HepG2 (cell line): Measurements from ENCODE around the gene NUP54. TPM values are rescaled to one million over a fixed set of nuclear protein-coding genes. Genes with fewer than 3 reads are reported as not detected.

ENCODE experiments used
- ARHGAP35 ChIP-seq: sonication (generic); formaldehyde crosslinking; IDR thresholded peaks from 2 replicates; pipeline ENCODE4 v1.9.0; 2022; ENCODE audit warnings: mild to moderate bottlenecking, inconsistent platforms, moderate library complexity, missing genetic modification reagents, borderline replicate concordance
- HMGA1 ChIP-seq: sonication (generic); formaldehyde crosslinking; conservative IDR thresholded peaks from 2 replicates; pipeline ENCODE4 v1.4.0; 2020; ENCODE audit warnings: missing genetic modification reagents
- MXD4 ChIP-seq: IDR thresholded peaks from 2 replicates; pipeline ENCODE4 v1.6.1; 2016; ENCODE audit warnings: mild to moderate bottlenecking, missing biosample characterization, missing genetic modification reagents
- NFIB ChIP-seq: sonication (generic); formaldehyde crosslinking; IDR thresholded peaks from 2 replicates; pipeline ENCODE4 v1.9.0; 2021; ENCODE audit warnings: missing genetic modification reagents, mild to moderate bottlenecking, borderline replicate concordance
- SETDB1 ChIP-seq: sonication (generic); formaldehyde crosslinking; IDR thresholded peaks from 2 replicates; pipeline ENCODE4 v1.5.1; 2020; ENCODE audit warnings: missing genetic modification reagents, mild to moderate bottlenecking, borderline replicate concordance
- SRSF1 ChIP-seq: fragments of 200-400 bp; formaldehyde crosslinking; optimal IDR thresholded peaks from 2 replicates; pipeline ENCODE3; 2017; ENCODE audit warnings: mild to moderate bottlenecking, low read depth, low read length, moderate library complexity
- TOPORS ChIP-seq: sonication (generic); formaldehyde crosslinking; IDR thresholded peaks from 2 replicates; pipeline ENCODE4 v1.8.0; 2023; ENCODE audit warnings: mild to moderate bottlenecking, missing genetic modification reagents
- ZEB1 ChIP-seq: IDR thresholded peaks from 2 replicates; pipeline ENCODE4 v1.6.1; 2012; ENCODE audit warnings: mild to moderate bottlenecking, low read depth, inconsistent platforms; ENCODE audit not compliant: insufficient replicate concordance
- ZFAT ChIP-seq: sonication (generic); formaldehyde crosslinking; conservative IDR thresholded peaks from 2 replicates; pipeline ENCODE4 v1.8.1; 2023; ENCODE audit warnings: missing genetic modification reagents, inconsistent platforms
- ZNF20 ChIP-seq: sonication (generic); formaldehyde crosslinking; IDR thresholded peaks from 2 replicates; pipeline ENCODE4 v1.4.0; 2020; ENCODE audit warnings: mild to moderate bottlenecking, moderate library complexity, missing genetic modification reagents
- ZNF629 ChIP-seq: sonication (generic); formaldehyde crosslinking; conservative IDR thresholded peaks from 2 replicates; pipeline ENCODE4 v1.5.0; 2020; ENCODE audit warnings: missing genetic modification reagents
- ZNF83 ChIP-seq: sonication (generic); formaldehyde crosslinking; IDR thresholded peaks from 2 replicates; pipeline ENCODE4 v1.4.0; 2020; ENCODE audit warnings: missing genetic modification reagents, mild to moderate bottlenecking, borderline replicate concordance
- ZSCAN20 ChIP-seq: sonication (generic); formaldehyde crosslinking; IDR thresholded peaks from 2 replicates; pipeline ENCODE4 v1.4.0; 2020; ENCODE audit warnings: missing genetic modification reagents, mild to moderate bottlenecking, borderline replicate concordance
- ZZZ3 ChIP-seq: sonication (generic); formaldehyde crosslinking; IDR thresholded peaks from 2 replicates; pipeline ENCODE4 v1.4.0; 2020; ENCODE audit warnings: missing genetic modification reagents, mild to moderate bottlenecking, borderline replicate concordance
- polyA plus RNA-seq, 8 experiments: library from polyadenylated mRNA; depleted of rRNA in 3 of 8; stranded (reverse) in 7 of 8; unstranded in 1 of 8; fragments of >200 nt; fragmentation: Illumina TruSeq in 4 of 8; extraction: Trizol in 4 of 8; gene quantifications; 2 replicates each; pipeline versions ENCODE4 v1.2.1 to v1.2.3, GENCODE V29; 2011 to 2016; ENCODE audit warnings: low read depth in 4 of 8, missing spikeins in 1 of 8, mixed read lengths in 1 of 8; ENCODE audit not compliant: insufficient read depth in 1 of 8
- total RNA-seq, 5 experiments: library from RNA; depleted of rRNA; stranded (reverse); fragments of >200 nt; fragmentation: Illumina TruSeq; extraction: Trizol; gene quantifications; 2 replicates each; pipeline ENCODE4 v1.2.3, GENCODE V29; 2016; ENCODE audit warnings: low read depth in 1 of 5
- TF ChIP-seq, protein P1 (sequence below): sonication (generic); formaldehyde crosslinking; IDR thresholded peaks from 2 replicates; pipeline ENCODE4 v1.5.1; 2020; ENCODE audit warnings: missing genetic modification reagents, mild to moderate bottlenecking, borderline replicate concordance
- TF ChIP-seq, protein P2 (sequence below): sonication (generic); formaldehyde crosslinking; IDR thresholded peaks from 2 replicates; pipeline ENCODE4 v1.4.0; 2020; ENCODE audit warnings: missing genetic modification reagents
- TF ChIP-seq, protein P3 (sequence below): sonication (generic); formaldehyde crosslinking; conservative IDR thresholded peaks from 2 replicates; pipeline ENCODE4 v1.4.0; 2020; ENCODE audit warnings: mild to moderate bottlenecking, missing genetic modification reagents, moderate library complexity
- TF ChIP-seq, protein P4 (sequence below): IDR thresholded peaks from 2 replicates; pipeline ENCODE4 v1.6.1; 2012; ENCODE audit warnings: inconsistent platforms
- TF ChIP-seq, protein P5 (sequence below): sonication (generic); formaldehyde crosslinking; IDR thresholded peaks from 2 replicates; pipeline ENCODE4 v1.5.0; 2020; ENCODE audit warnings: missing genetic modification reagents

Gene NUP54
- total and polyA plus RNA-seq, 2 of the 13 experiments (the other 11 are each of a cell fraction or from before 2014, with no cell fraction given) = 36.1 to 69.3 TPM

DNA sequence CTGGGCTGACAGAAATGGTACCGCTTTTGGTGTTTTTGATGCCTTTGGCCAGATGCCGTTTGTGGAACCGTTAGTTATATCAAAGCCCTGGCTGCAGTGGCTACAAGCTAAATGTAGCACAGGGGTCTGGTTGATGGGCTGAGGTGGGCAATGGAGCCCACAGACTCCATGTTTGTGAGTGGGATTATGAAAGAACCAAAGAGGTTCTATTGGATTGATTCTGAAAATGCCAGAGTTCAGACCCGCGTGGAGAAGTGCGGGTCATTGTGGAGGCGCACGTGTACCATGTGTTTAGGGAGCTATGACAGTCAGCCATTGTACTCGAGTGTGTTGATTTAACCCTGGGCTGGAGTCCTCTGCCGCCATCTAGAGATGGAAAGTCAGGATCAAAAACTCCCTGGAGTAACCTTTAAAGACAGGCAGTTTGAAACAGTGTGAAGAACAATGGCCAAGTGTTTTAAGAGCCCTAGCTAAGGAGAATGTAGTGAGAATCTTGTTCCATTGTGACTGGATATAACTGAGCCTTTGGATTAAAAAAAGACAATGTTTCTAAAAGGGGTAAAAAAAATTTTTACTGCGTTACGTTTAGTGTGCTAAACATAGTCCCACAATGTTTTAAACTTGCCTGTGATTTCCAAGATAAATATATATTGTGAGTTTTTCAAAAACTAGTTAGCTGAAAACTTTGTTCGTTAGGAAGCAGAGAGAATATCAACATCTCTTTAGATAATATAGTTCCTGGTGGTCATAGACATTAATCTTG lies 61.0 kb downstream of the NUP54 start (continued):
- TF ChIP-seq, protein P1, sequence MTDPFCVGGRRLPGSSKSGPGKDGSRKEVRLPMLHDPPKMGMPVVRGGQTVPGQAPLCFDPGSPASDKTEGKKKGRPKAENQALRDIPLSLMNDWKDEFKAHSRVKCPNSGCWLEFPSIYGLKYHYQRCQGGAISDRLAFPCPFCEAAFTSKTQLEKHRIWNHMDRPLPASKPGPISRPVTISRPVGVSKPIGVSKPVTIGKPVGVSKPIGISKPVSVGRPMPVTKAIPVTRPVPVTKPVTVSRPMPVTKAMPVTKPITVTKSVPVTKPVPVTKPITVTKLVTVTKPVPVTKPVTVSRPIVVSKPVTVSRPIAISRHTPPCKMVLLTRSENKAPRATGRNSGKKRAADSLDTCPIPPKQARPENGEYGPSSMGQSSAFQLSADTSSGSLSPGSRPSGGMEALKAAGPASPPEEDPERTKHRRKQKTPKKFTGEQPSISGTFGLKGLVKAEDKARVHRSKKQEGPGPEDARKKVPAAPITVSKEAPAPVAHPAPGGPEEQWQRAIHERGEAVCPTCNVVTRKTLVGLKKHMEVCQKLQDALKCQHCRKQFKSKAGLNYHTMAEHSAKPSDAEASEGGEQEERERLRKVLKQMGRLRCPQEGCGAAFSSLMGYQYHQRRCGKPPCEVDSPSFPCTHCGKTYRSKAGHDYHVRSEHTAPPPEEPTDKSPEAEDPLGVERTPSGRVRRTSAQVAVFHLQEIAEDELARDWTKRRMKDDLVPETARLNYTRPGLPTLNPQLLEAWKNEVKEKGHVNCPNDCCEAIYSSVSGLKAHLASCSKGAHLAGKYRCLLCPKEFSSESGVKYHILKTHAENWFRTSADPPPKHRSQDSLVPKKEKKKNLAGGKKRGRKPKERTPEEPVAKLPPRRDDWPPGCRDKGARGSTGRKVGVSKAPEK (CRISPR knock-in tag) = no peak
- no peak for TF ChIP-seq NFIB (CRISPR knock-in tag)
- TF ChIP-seq ZSCAN20 (CRISPR knock-in tag) = 0 out of 2 replicates have a peak, but pooled peaks have one; percentile 49
- TF ChIP-seq, protein P2, sequence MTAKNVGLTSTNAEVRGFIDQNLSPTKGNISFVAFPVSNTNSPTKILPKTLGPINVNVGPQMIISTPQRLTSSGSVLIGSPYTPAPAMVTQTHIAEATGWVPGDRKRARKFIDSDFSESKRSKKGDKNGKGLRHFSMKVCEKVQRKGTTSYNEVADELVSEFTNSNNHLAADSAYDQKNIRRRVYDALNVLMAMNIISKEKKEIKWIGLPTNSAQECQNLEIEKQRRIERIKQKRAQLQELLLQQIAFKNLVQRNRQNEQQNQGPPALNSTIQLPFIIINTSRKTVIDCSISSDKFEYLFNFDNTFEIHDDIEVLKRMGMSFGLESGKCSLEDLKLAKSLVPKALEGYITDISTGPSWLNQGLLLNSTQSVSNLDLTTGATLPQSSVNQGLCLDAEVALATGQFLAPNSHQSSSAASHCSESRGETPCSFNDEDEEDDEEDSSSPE (CRISPR knock-in tag) = 0 out of 2 replicates have a peak, but pooled peaks have one; percentile 52
- no peak for TF ChIP-seq ZFAT
- TF ChIP-seq SETDB1 (CRISPR knock-in tag) = no peak
- TF ChIP-seq SRSF1 = no peak
- no peak for TF ChIP-seq ZZZ3 (CRISPR knock-in tag)
- no peak for TF ChIP-seq ZEB1
- TF ChIP-seq, protein P3, sequence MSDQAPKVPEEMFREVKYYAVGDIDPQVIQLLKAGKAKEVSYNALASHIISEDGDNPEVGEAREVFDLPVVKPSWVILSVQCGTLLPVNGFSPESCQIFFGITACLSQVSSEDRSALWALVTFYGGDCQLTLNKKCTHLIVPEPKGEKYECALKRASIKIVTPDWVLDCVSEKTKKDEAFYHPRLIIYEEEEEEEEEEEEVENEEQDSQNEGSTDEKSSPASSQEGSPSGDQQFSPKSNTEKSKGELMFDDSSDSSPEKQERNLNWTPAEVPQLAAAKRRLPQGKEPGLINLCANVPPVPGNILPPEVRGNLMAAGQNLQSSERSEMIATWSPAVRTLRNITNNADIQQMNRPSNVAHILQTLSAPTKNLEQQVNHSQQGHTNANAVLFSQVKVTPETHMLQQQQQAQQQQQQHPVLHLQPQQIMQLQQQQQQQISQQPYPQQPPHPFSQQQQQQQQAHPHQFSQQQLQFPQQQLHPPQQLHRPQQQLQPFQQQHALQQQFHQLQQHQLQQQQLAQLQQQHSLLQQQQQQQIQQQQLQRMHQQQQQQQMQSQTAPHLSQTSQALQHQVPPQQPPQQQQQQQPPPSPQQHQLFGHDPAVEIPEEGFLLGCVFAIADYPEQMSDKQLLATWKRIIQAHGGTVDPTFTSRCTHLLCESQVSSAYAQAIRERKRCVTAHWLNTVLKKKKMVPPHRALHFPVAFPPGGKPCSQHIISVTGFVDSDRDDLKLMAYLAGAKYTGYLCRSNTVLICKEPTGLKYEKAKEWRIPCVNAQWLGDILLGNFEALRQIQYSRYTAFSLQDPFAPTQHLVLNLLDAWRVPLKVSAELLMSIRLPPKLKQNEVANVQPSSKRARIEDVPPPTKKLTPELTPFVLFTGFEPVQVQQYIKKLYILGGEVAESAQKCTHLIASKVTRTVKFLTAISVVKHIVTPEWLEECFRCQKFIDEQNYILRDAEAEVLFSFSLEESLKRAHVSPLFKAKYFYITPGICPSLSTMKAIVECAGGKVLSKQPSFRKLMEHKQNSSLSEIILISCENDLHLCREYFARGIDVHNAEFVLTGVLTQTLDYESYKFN = no peak
- TF ChIP-seq ZNF629 (CRISPR knock-in tag) = no peak
- peak; percentile 87; the same call in 1 of the 2 replicates for TF ChIP-seq MXD4 (CRISPR knock-in tag)
- TF ChIP-seq HMGA1 (CRISPR knock-in tag) = no peak
- TF ChIP-seq, protein P4, sequence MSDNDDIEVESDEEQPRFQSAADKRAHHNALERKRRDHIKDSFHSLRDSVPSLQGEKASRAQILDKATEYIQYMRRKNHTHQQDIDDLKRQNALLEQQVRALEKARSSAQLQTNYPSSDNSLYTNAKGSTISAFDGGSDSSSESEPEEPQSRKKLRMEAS = peak; percentile 96
- TF ChIP-seq ZNF20 (CRISPR knock-in tag) = no peak
- TF ChIP-seq, protein P5, sequence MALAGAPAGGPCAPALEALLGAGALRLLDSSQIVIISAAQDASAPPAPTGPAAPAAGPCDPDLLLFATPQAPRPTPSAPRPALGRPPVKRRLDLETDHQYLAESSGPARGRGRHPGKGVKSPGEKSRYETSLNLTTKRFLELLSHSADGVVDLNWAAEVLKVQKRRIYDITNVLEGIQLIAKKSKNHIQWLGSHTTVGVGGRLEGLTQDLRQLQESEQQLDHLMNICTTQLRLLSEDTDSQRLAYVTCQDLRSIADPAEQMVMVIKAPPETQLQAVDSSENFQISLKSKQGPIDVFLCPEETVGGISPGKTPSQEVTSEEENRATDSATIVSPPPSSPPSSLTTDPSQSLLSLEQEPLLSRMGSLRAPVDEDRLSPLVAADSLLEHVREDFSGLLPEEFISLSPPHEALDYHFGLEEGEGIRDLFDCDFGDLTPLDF = 0 out of 2 replicates have a peak, but pooled peaks have one; percentile 38
- TF ChIP-seq ARHGAP35 = no peak
- TF ChIP-seq ZNF83 (CRISPR knock-in tag) = no peak
- TF ChIP-seq TOPORS = no peak
